HTR-8/SVneo (cell line): Measurements from ENCODE around the gene SORBS1.

Experiments used
- DNase-seq: peaks from one replicate; pipeline ENCODE4 v3.0.0; 2011; ENCODE audit warnings: low spot score, mixed read lengths; ENCODE audit not compliant: insufficient read length
- FAIRE-seq: peaks from 2 replicates; lab custom pipeline; 2011; peaks lifted over from hg19 to GRCh38; lab: Jason Lieb, UNC

SORBS1 gene

DNA sequence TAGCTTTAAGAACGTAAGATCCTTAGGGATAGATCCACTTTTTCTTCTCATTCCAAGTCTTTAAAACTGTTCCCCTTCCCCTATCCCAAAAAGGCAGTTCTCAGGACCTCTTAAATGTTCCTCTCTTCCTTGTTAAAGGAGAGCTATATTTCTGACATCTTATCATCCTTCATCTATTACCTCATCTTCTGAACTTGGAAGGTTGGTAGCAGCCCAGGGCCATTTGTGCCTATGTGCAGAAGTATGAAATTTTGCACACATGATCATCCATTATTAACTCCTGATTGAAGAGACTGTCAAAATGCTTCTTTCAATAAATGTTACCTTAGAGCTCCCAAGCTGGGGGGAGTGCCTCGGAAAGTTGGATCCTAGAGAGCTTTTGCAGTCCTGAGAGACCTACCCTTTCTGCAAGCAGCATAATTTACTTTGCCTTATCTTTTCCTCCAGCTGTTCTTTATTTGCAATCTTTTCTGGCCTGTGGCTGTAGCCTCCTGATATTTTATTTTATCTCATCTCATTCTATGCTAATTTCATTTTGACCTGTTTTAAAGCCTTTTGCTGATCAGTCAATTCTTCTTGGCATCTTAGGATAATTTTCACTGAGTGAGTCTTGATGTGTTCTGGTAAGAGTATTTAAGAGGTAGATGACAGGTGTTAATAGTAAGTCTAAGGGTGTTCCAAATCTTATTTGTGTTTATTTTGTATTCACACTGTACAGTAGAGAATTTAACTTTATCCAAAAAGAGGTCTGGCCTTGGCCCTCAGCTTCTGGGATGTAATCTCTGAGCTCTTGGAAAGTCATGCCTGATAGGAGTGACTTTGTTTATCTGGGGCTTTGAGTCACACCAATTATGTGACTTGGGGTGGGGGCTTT is 135.3 kb downstream of the SORBS1 start:
- DNase-seq (no peak), FAIRE-seq (no peak)

- FAIRE-seq = no peak
- no peak for DNase-seq
Observed at GRCh38 chr10:95423164-95424005, 137.8 kb downstream of the SORBS1 start.

DNA sequence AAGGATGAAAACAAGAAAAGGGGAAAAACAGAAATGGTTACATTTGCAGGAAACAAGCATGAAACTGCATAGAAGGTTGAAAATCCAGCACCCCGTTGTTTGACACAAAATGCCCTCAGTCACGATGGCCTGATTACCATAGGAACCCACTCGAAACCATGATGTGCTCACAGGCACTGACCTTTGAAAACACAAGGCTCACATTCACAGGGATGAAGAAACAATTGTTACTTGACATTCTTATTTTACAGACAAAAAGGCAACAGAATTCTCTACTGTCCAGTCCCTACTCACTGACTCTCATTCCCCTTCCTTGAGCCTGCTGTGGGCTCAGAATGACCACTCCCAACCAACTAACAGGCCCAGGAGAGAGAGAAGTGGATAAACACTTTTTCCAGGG is 138.9 kb downstream of the SORBS1 start:
- FAIRE-seq (no peak), DNase-seq (no peak)

DNA sequence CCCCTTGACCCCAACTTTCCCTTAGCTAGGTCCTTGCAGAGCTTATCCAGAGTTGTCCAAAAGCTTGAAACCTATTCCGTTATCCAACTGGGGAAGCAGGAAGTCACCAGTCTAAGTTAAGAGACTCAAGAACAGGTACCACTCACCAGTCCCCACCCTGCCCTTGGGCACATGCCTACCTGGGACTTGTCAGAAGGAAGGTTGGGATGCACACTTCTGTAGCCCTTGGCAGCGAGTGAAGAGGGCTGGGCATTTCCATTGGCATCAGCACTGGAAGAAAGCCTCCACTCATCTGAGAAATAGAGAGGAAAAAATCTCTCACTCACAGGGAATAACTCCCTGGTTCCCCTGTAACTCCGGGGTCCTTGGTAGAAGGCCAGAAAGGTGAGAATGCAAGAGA is 139.4 kb downstream of the SORBS1 start:
- FAIRE-seq (no peak), DNase-seq (no peak)

- FAIRE-seq (no peak), DNase-seq (no peak)
Observed at GRCh38 chr10:95419399-95419798, 141.8 kb downstream of the SORBS1 start.

DNA sequence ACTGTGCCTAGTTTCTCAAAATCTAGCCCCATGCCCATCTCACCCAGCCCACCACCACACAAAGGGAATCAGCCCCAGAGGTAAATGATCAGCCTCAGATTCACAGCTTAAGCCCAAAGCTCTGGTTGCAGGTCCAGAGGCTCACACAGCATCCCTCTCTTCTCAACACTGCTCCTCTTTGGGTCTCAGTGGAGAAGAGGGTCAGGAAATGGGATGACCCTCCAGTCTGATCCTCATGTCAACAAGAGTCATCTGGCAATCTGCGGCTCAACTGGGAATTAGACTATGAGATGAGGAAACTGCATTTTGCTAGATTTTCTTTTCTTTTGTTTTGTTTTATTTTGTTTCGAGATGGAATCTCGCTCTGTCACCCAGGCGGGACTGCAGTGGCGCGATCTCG is 144.2 kb downstream of the SORBS1 start:
- FAIRE-seq (no peak), DNase-seq (no peak)

DNA sequence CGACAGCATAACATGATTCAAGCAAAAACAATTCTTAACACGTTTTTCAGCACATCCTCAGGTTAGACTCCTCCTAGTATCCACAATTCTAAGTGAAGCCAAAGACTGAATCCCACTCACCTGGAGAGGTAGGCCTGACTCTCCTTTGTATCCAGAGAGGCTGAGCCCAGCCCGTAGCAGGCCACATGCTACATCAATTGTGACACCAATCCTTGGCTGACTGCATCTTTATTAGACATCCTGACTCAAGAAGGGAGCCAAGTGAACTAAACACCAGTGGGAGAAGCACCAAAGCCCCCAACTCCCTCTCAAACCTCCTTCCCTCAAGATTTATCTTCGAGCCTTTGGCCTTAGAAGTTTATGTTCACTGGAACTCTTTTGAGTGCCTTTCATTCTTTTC is 144.9 kb downstream of the SORBS1 start:
- no peak for FAIRE-seq
- no peak for DNase-seq

DNA sequence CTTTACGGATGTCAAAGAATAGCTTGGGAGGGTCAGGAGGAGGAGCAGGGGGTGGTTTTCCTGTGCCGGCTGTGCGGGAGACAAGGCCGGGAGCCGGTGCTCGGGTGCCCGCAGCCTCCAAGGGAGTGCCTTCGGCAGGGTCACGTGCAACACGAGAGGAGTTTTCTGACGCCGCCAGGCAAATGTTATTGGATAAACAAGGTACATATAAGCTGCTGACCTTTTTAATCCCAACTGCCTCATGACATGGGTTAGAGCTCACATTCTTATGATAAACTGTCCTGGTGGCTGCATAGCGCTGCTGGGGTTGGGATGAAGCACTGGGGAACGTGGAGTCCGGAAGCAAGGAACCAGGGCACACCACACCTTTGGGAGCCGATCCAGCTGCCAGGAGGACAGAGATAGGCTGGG is 145.5 kb downstream of the SORBS1 start:
- no peak for FAIRE-seq
- DNase-seq = no peak

DNA sequence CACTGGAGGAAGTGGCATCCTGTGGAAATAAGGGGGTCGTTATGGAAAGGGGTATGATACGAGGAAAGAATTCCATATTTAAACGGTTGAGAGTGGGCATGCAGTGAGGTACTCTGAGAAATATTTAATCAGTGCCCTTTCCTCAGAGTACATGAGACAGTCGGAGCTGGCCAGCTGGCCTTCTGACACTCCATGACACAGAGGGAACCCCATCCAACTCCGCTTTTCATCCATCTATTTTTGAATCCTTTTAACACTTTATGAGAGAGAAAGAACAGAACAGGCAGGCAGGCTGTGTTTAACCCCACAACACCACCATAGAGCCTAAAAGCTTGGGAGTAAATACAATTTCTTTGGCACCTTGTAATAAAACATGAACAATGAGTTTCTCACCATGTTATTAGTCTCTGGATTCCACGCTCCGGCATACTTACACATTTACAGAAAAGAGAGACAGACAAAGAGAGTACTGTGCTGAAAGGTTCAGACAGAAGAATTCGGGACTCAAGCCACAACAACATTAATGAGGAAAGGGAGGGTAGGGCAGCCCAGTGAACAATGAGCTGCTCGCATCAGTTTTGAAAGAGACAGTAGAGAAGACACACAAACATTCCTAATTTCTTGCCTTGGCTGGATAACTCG is 146.2 kb downstream of the SORBS1 start:
- no peak for FAIRE-seq
- no peak for DNase-seq

DNA sequence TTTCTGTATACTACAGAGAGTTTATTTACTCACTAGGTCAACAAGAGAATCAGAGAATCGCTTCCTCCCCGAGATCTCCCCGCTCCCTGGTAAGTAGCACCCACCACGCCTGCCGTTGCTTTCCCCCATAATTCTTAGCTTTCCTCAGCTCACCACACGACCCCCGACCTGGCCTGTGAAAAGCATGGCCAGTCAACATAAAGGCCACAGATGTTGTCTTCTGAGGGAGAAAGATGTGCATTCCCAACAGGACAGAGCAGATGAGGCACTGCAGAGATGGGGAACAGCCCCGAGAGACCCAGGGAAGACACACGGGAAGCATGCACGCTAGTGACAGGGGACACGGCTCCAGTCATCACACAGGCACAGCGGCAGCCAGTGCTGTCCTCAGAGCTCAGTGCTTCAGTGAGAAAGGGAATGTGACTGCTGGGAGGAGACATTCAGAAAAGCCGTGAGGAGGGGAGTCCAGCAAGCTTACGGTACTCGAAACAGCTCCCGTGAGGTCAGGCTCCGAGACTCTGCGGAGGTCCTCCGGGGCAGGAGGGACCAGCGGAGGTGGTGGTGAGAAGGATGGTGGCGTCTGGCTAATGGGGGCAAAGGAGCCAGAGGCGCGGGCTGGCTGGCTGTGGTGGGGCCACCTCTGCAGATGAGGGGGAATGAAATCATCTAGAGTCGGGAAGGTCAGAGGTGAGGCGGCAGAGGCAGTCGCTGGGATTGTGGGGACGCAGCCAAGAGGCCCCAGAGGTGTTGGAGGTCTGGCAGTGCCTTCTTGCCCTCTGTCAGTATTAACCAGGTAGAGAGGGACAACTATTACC is 146.9 kb downstream of the SORBS1 start:
- FAIRE-seq = no peak
- no peak for DNase-seq

DNA sequence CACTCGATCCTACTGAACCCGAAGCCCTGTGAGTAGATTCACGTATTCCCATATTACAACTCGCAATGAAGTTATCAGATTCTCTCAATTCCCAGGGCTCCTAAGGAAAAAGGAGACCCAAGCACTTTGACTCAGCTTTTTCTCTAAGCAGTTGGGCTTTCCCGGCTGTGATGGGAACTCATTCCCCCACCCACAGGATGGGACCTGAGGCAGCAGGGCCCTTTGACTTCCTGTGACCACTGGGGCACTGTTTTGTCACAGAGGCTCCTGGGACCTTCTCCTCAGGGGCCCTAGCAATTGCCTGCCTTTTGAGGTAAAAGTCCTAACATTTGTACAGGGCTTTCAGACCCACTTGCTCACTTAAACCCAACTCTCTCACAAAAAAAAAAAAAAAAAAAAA is 147.6 kb downstream of the SORBS1 start:
- no peak for FAIRE-seq
- DNase-seq = no peak

- no peak for DNase-seq
- FAIRE-seq = no peak
Observed at GRCh38 chr10:95411635-95412034, 149.5 kb downstream of the SORBS1 start.

GRCh38 chr10:95408983-95409873 is 151.9 kb downstream of the SORBS1 start:
- FAIRE-seq (no peak), DNase-seq (no peak)

GRCh38 chr10:95408148-95408960 is 152.8 kb downstream of the SORBS1 start:
- FAIRE-seq (no peak), DNase-seq (no peak)

- FAIRE-seq (no peak), DNase-seq (no peak)
Observed at GRCh38 chr10:95407546-95407945, 153.6 kb downstream of the SORBS1 start.

DNA sequence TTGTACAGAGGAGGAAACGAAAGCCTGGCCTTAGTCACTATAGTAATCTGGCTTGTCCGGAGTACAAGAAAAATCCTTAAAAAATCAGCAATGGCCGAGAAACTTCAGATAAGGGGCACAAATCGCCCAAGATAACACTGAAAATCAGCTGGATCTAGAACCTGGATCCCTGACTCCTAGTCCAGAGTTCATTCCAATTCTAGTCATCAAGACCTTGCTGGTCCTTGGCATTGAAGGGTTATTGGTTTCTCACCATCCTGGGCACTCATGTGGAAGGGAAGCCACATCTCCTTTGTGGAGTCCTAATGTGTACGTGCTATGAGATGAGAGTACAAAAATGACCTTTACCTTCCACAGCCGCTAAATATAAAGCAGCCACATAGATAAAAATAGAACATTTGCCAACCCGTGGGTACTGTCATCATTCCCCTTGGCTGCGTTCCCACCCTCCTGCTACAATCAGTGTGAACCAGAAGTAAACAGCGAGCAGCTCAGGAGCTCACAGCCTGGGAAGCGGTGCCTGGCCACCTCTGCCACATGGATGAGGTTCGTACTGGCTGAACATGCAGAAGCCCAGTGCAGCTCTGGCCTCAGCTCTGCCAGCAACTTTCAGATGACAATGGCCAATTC is 154.4 kb downstream of the SORBS1 start:
- no peak for FAIRE-seq

DNA sequence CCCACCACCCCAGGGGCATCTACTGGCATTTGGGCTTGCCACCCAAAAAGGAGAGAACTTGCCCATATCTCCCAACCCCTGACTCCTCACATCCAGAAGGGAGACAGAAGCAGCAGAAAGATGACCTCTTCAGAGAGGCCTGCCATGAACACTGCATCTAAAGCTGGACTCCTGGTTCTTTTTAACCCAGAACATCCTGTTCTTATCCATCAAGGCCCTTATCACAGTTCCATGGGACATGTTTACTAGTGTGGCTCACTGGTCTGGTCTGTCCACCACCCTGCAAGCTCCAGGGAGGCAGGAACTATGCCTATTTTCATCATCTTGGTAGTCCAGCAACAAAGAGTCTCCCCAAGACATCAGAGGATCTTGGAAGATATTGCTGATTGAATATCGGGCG is 155.5 kb downstream of the SORBS1 start:
- DNase-seq (no peak), FAIRE-seq (no peak)

More for the DNA sequence above, 154.4 kb downstream of the SORBS1 start:
- no peak for DNase-seq

- FAIRE-seq (no peak), DNase-seq (no peak)
Observed at GRCh38 chr10:95404864-95405263, 156.3 kb downstream of the SORBS1 start.
